Measurements from ENCODE around the gene PGM1. TPM values are rescaled to one million over a fixed set of nuclear protein-coding genes. Genes with fewer than 3 reads are reported as not detected.

Gene PGM1
- total and polyA plus RNA-seq, 9 donors = 33.5 to 105 (median 50.4) TPM

- no peaks in the 10 kb centered on the region for H3K36me3 ChIP-seq
- TF ChIP-seq CTCF (IDR thresholded peaks at IDR 0.05) (no peak), EP300 (IDR thresholded peaks at IDR 0.05) (no peak), POLR2A (IDR thresholded peaks at IDR 0.05) (no peak)
- no peaks in the 10 kb centered on the region for H3K9me3 ChIP-seq
- intact Hi-C loops (cut with DNase I) = no loop called here
- no peaks in the 10 kb centered on the region for H3K4me1 ChIP-seq (ENCODE audit: insufficient read depth)
- no peak overlapping the region for H3K4me3 ChIP-seq
- 59 to 64% (median 62%) methylated on average over 5 of the region's 5 CpGs for WGBS, 3 donors
- no peak overlapping the region for H3K27ac ChIP-seq
- no peaks in the 10 kb centered on the region for H3K27me3 ChIP-seq
- DNase-seq = no peak
Measured at GRCh38 chr1:63599799-63600198, 6.6 kb downstream of the PGM1 start.

- Histone ChIP-seq H3K36me3 (no peaks in the 10 kb centered on the region), H3K4me3 (no peak overlapping the region), H3K4me1 (ENCODE audit: insufficient read depth) (no peaks in the 10 kb centered on the region), H3K9me3 (no peaks in the 10 kb centered on the region), H3K27ac (no peak overlapping the region), H3K27me3 (no peaks in the 10 kb centered on the region)
- 20 to 30% (median 21%) methylated on average over 5 of the region's 5 CpGs for WGBS, 3 donors
- no peak for DNase-seq
- TF ChIP-seq POLR2A (IDR thresholded peaks at IDR 0.05) = no peak
- TF ChIP-seq EP300 (IDR thresholded peaks at IDR 0.05) = no peak
- no peak for TF ChIP-seq CTCF (IDR thresholded peaks at IDR 0.05)
- intact Hi-C loops (cut with DNase I) = no loop called here
Measured at GRCh38 chr1:63600248-63600647, 7.0 kb downstream of the PGM1 start.

GRCh38 chr1:63601061-63601460, 7.8 kb downstream of the PGM1 start:
- H3K9me3 ChIP-seq = no peaks in the 10 kb centered on the region
- TF ChIP-seq POLR2A (IDR thresholded peaks at IDR 0.05) = no peak
- H3K27ac ChIP-seq = no peak overlapping the region
- H3K27me3 ChIP-seq = no peaks in the 10 kb centered on the region
- intact Hi-C loops (cut with DNase I) = no loop called here
- no peaks in the 10 kb centered on the region for H3K4me1 ChIP-seq (ENCODE audit: insufficient read depth)
- no peaks in the 10 kb centered on the region for H3K36me3 ChIP-seq
- no peak overlapping the region for H3K4me3 ChIP-seq
- WGBS, 3 donors = 79 to 86% (median 85%) methylated on average over 3 of the region's 3 CpGs
- no peak for DNase-seq

GRCh38 chr1:63601463-63601862, 8.3 kb downstream of the PGM1 start:
- no peak for DNase-seq
- H3K36me3 ChIP-seq = no peaks in the 10 kb centered on the region
- TF ChIP-seq CTCF (IDR thresholded peaks at IDR 0.05) (no peak), POLR2A (IDR thresholded peaks at IDR 0.05) (no peak), EP300 (IDR thresholded peaks at IDR 0.05) (no peak)
- intact Hi-C loops (cut with DNase I) = no loop called here
- no peaks in the 10 kb centered on the region for H3K9me3 ChIP-seq
- H3K27me3 ChIP-seq = no peaks in the 10 kb centered on the region
- no peaks in the 10 kb centered on the region for H3K4me1 ChIP-seq (ENCODE audit: insufficient read depth)
- no peak overlapping the region for H3K4me3 ChIP-seq
- 62 to 84% (median 63%) methylated on average over 4 of the region's 4 CpGs for WGBS, 3 donors
- no peak overlapping the region for H3K27ac ChIP-seq

DNA sequence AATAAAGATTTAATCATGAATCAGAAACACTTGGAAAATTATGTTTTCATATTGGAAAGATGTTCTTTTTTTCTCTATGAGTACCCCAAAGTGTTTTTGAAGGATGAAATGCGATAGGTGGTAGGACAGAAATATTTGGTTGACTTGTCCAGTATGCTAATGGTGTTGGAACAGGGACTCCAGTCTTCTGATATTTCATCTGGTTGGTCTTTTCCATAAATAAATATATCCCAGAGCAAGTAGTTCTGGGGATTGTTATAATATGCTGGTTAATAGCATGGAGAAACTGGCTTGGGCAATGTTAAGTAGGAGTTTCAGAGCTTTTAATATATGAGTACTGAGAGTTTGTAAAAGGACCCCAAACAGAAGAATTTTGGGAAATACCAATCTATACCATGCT, 8.7 kb downstream of the PGM1 start:
- Histone ChIP-seq H3K4me3 (no peak overlapping the region), H3K9me3 (no peaks in the 10 kb centered on the region)
- TF ChIP-seq CTCF (IDR thresholded peaks at IDR 0.05) (no peak), EP300 (IDR thresholded peaks at IDR 0.05) (no peak), POLR2A (IDR thresholded peaks at IDR 0.05) (no peak)

More for the DNA sequence above, 8.7 kb downstream of the PGM1 start:
- intact Hi-C loops (cut with DNase I) = no loop called here
- no peak overlapping the region for H3K27ac ChIP-seq
- no peak for DNase-seq
- H3K36me3 ChIP-seq = no peaks in the 10 kb centered on the region
- WGBS, 3 donors = 98 to 99% (median 98%) methylated on average over 1 of the region's 1 CpG
- H3K4me1 ChIP-seq (ENCODE audit: insufficient read depth) = no peaks in the 10 kb centered on the region
- H3K27me3 ChIP-seq = no peaks in the 10 kb centered on the region
